Thymus (tissue), 11 donors: ENCODE data around the gene MASP1. TPM values are rescaled to one million over a fixed set of nuclear protein-coding genes. Genes with fewer than 3 reads are reported as not detected.

Experiments
- DNase-seq, 9 donors: peaks; one replicate each; pipeline ENCODE4 v3.0.0-alpha.2; 2013; ENCODE audit warnings: low spot score in 9 of 9, low read depth in 6 of 9, missing footprints in 1 of 9
- H3K27ac ChIP-seq, 2 donors: one replicate each; pipeline ENCODE4 v1.5.1; 2013; ENCODE audit warnings: control low read depth in 1 of 2, low read depth in 1 of 2, low read length in 1 of 2, mild to moderate bottlenecking in 1 of 2, moderate library complexity in 1 of 2
- H3K27me3 ChIP-seq, 2 donors: one replicate each; pipeline ENCODE4 v1.5.1; 2013; ENCODE audit warnings: low read length in 1 of 2; ENCODE audit not compliant: control insufficient read depth in 2 of 2, insufficient read depth in 1 of 2
- H3K36me3 ChIP-seq, 2 donors: one replicate each; pipeline ENCODE4 v1.5.1; 2013; ENCODE audit warnings: low read length in 1 of 2, mild to moderate bottlenecking in 1 of 2, moderate library complexity in 1 of 2; ENCODE audit not compliant: control insufficient read depth in 2 of 2, insufficient read depth in 2 of 2
- H3K4me1 ChIP-seq, 2 donors: one replicate each; pipeline ENCODE4 v1.5.1; 2013; ENCODE audit warnings: low read length in 2 of 2; ENCODE audit not compliant: control insufficient read depth in 2 of 2, insufficient read depth in 2 of 2
- H3K4me3 ChIP-seq, 2 donors: one replicate each; pipeline ENCODE4 v1.5.1; 2013; ENCODE audit warnings: low read length in 2 of 2, control low read depth in 1 of 2, mild to moderate bottlenecking in 1 of 2
- H3K9me3 ChIP-seq, 2 donors: one replicate each; pipeline ENCODE4 v1.5.1; 2013; ENCODE audit warnings: low read length in 1 of 2, mild to moderate bottlenecking in 1 of 2; ENCODE audit not compliant: control insufficient read depth in 2 of 2, insufficient read depth in 1 of 2
- WGBS: extraction: QIAGEN DNeasy Blood & Tissue Kit; methylation state at CpG from one replicate; pipeline ENCODE4 v1.1.7; 2013; 5-methylcytosine and 5-hydroxymethylcytosine counted together
- polyA plus RNA-seq: library from polyadenylated mRNA; stranded (reverse); fragments of 200-250 nt; gene quantifications from one replicate; pipeline ENCODE4 v1.2.3, GENCODE V29; 2013
- total RNA-seq: library from RNA; stranded (reverse); fragments of 120-200 nt; gene quantifications from one replicate; pipeline ENCODE4 v1.2.4, GENCODE V29; 2013
- donor health status: healthy.

The MASP1 gene
- total and polyA plus RNA-seq, 2 donors = 0.14 to 0.18 TPM

- peaks cover 0 to 3% of the 10 kb centered on the region in 2 donors for H3K27me3 ChIP-seq
- WGBS = 85% methylated on average over 2 of the region's 2 CpGs
- no peaks in the 10 kb centered on the region for H3K36me3 ChIP-seq
- no peak overlapping the region for H3K4me3 ChIP-seq
- H3K27ac ChIP-seq = no peak overlapping the region
- no peak for DNase-seq
- H3K4me1 ChIP-seq = no peaks in the 10 kb centered on the region
- no peaks in the 10 kb centered on the region for H3K9me3 ChIP-seq
These were observed 5.4 kb upstream of the MASP1 start for GRCh38 chr3:187296911-187297310.

- WGBS = 93% methylated on average over 3 of the region's 3 CpGs
- Histone ChIP-seq H3K27ac (no peak overlapping the region), H3K4me1 (no peaks in the 10 kb centered on the region), H3K36me3 (no peaks in the 10 kb centered on the region), H3K27me3 (peaks cover 0 to 11% of the 10 kb centered on the region in 2 donors), H3K9me3 (no peaks in the 10 kb centered on the region), H3K4me3 (no peak overlapping the region)
- DNase-seq = no peak
These were observed 4.5 kb upstream of the MASP1 start for GRCh38 chr3:187296058-187296457.

- Histone ChIP-seq H3K27ac (no peak overlapping the region), H3K4me3 (no peak overlapping the region), H3K36me3 (no peaks in the 10 kb centered on the region), H3K27me3 (peaks cover 0 to 11% of the 10 kb centered on the region in 2 donors), H3K4me1 (no peaks in the 10 kb centered on the region), H3K9me3 (no peaks in the 10 kb centered on the region)
- no peak for DNase-seq
- 89% methylated on average over 6 of the region's 6 CpGs for WGBS
These were observed 3.9 kb upstream of the MASP1 start for GRCh38 chr3:187295316-187296034.

GRCh38 chr3:187293516-187294430 lies 2.2 kb upstream of the MASP1 start:
- DNase-seq = no peak
- Histone ChIP-seq H3K27ac (no peak overlapping the region), H3K4me1 (no peaks in the 10 kb centered on the region), H3K27me3 (peaks cover 0 to 18% of the 10 kb centered on the region in 2 donors), H3K4me3 (no peak overlapping the region), H3K9me3 (no peaks in the 10 kb centered on the region), H3K36me3 (no peaks in the 10 kb centered on the region)
- WGBS = 88% methylated on average over 9 of the region's 9 CpGs

- Histone ChIP-seq H3K27me3 (peaks cover 0 to 23% of the 10 kb centered on the region in 2 donors), H3K36me3 (no peaks in the 10 kb centered on the region), H3K4me3 (no peak overlapping the region), H3K27ac (no peak overlapping the region), H3K4me1 (no peaks in the 10 kb centered on the region), H3K9me3 (no peaks in the 10 kb centered on the region)
- 83% methylated on average over 5 of the region's 5 CpGs for WGBS
- no peak for DNase-seq
These were observed 1.3 kb upstream of the MASP1 start for GRCh38 chr3:187292631-187293515.

- H3K27ac ChIP-seq = no peak overlapping the region
- H3K4me3 ChIP-seq = no peak overlapping the region
- DNase-seq = no peak
- H3K36me3 ChIP-seq = no peaks in the 10 kb centered on the region
- H3K4me1 ChIP-seq = no peaks in the 10 kb centered on the region
- no peaks in the 10 kb centered on the region for H3K9me3 ChIP-seq
- H3K27me3 ChIP-seq = peaks cover 0 to 23% of the 10 kb centered on the region in 2 donors
- WGBS = 87% methylated on average over 9 of the region's 9 CpGs
These were observed 644 bp upstream of the MASP1 start for GRCh38 chr3:187292181-187292580.

- Histone ChIP-seq H3K4me3 (no peak overlapping the region), H3K27ac (no peak overlapping the region), H3K9me3 (no peaks in the 10 kb centered on the region), H3K36me3 (no peaks in the 10 kb centered on the region), H3K27me3 (peaks cover 0 to 23% of the 10 kb centered on the region in 2 donors), H3K4me1 (no peaks in the 10 kb centered on the region)
- WGBS = 42% methylated on average over 6 of the region's 6 CpGs
- no peak for DNase-seq
These were observed 481 bp downstream of the MASP1 start for GRCh38 chr3:187291001-187291511.

- 90% methylated on average over 1 of the region's 1 CpG for WGBS
- Histone ChIP-seq H3K9me3 (no peaks in the 10 kb centered on the region), H3K36me3 (no peaks in the 10 kb centered on the region), H3K27ac (no peak overlapping the region), H3K4me3 (no peak overlapping the region), H3K4me1 (no peaks in the 10 kb centered on the region), H3K27me3 (peaks cover 0 to 23% of the 10 kb centered on the region in 2 donors)
- DNase-seq = no peak
These were observed 1.0 kb downstream of the MASP1 start for GRCh38 chr3:187290503-187290902.
